B cell (primary cell): Measurements from ENCODE around the gene SCARB2. TPM values are rescaled to one million over a fixed set of nuclear protein-coding genes. Genes with fewer than 3 reads are reported as not detected.

Experiments used
- ATAC-seq: fragments of 200-7000 bp; cut with Tn5 transposase; one replicate; pipeline ENCODE4 v1.10.0; 2021; ENCODE audit warnings: low read depth, mild to moderate bottlenecking, moderate number of reproducible peaks, moderate library complexity
- CTCF ChIA-PET: fragments of 350-600 bp; sonication (Branson Sonifier 250); formaldehyde crosslinking; loops from one replicate; lab custom pipeline; 2021; ENCODE audit warnings: antibody characterized with exemption, inconsistent platforms; lab: Charles Lee
- POLR2A ChIA-PET: fragments of 350-600 bp; sonication (Branson Sonifier 250); formaldehyde crosslinking; loops from one replicate; lab custom pipeline; 2021; ENCODE audit warnings: antibody characterized with exemption; lab: Charles Lee
- DNase-seq: peaks from one replicate; pipeline ENCODE4 v3.0.0; 2013
- H2AFZ ChIP-seq: 2 replicates; pipeline ENCODE4 v1.6.1; 2012; ENCODE audit warnings: mild to moderate bottlenecking, low read depth, low read length; ENCODE audit not compliant: insufficient read depth, poor library complexity, severe bottlenecking
- H3K27ac ChIP-seq, 2 donors: 1 replicate in 1 of 2; 2 replicates in 1 of 2; pipeline ENCODE4 v1.5.1; 2012 to 2013; ENCODE audit warnings: low read length in 2 of 2, mild to moderate bottlenecking in 2 of 2, moderate library complexity in 1 of 2
- H3K27me3 ChIP-seq, 4 experiments: fragments of 200-600 bp in 1 of 4; sonication (generic) in 1 of 4; replicated peaks in 1 of 4; 1 replicate in 2 of 4; 2 replicates in 2 of 4; pipeline versions ENCODE4 v1.6.1 to v1.7.0; 2013 to 2016; ENCODE audit warnings: low read length in 3 of 4, mild to moderate bottlenecking in 2 of 4, mixed read lengths in 1 of 4, moderate library complexity in 1 of 4; ENCODE audit not compliant: insufficient read depth in 4 of 4, control insufficient read depth in 3 of 4; ENCODE audit errors: control extremely low read depth in 1 of 4
- H3K36me3 ChIP-seq, 2 experiments: replicated peaks in 1 of 2; 1 replicate in 1 of 2; 2 replicates in 1 of 2; pipeline versions ENCODE4 v1.6.1 to v1.7.1; 2013; ENCODE audit warnings: low read length in 1 of 2; ENCODE audit not compliant: insufficient read depth in 2 of 2, control insufficient read depth in 1 of 2; ENCODE audit errors: control extremely low read depth in 1 of 2, extremely low read depth in 1 of 2
- H3K4me1 ChIP-seq, 2 donors: fragments of 200-600 bp in 1 of 2; sonication (generic) in 1 of 2; 1 replicate in 1 of 2; 2 replicates in 1 of 2; pipeline versions ENCODE4 v1.5.1 to v1.6.1; 2013 to 2017; ENCODE audit warnings: low read length in 2 of 2; ENCODE audit not compliant: control insufficient read depth in 2 of 2, insufficient read depth in 2 of 2
- H3K4me2 ChIP-seq: replicated peaks from 2 replicates; pipeline ENCODE3; 2012; ENCODE audit warnings: mild to moderate bottlenecking, low read depth, low read length; ENCODE audit not compliant: poor library complexity, severe bottlenecking
- H3K4me3 ChIP-seq, 5 experiments: fragments of 200-600 bp in 1 of 5; sonication (generic) in 1 of 5; 1 replicate in 3 of 5; 2 replicates in 2 of 5; pipeline versions ENCODE4 v1.5.1 to v1.7.0; 2011 to 2016; ENCODE audit warnings: low read length in 4 of 5, mild to moderate bottlenecking in 4 of 5, low read depth in 2 of 5, control low read depth in 1 of 5, moderate library complexity in 1 of 5; ENCODE audit not compliant: insufficient read depth in 1 of 5; ENCODE audit errors: control extremely low read depth in 1 of 5, extremely low read depth in 1 of 5
- H3K79me2 ChIP-seq: fragments of 200-600 bp; sonication (generic); one replicate; pipeline ENCODE4 v1.6.0; 2016; ENCODE audit warnings: low read length; ENCODE audit not compliant: control insufficient read depth, insufficient read depth
- H3K9ac ChIP-seq: fragments of 200-600 bp; sonication (generic); 2 replicates; pipeline ENCODE4 v1.6.1; 2017; ENCODE audit warnings: mild to moderate bottlenecking, low read length, moderate library complexity
- H3K9me3 ChIP-seq, 3 donors: one replicate each; pipeline versions ENCODE4 v1.6.1 to v1.7.1; 2013; ENCODE audit warnings: low read length in 2 of 3; ENCODE audit not compliant: control insufficient read depth in 2 of 3, insufficient read depth in 1 of 3; ENCODE audit errors: control extremely low read depth in 1 of 3
- H4K20me1 ChIP-seq: 2 replicates; pipeline ENCODE4 v1.6.0; 2012; ENCODE audit warnings: mild to moderate bottlenecking, low read length; ENCODE audit not compliant: insufficient read depth, control insufficient read depth, poor library complexity, severe bottlenecking
- H3K27ac Mint-ChIP-seq: one replicate; pipeline ENCODE4 v1.8.0; 2021; ENCODE audit warnings: mixed read lengths
- H3K27me3 Mint-ChIP-seq: one replicate; pipeline ENCODE4 v1.8.0; 2021; ENCODE audit warnings: mixed read lengths
- H3K4me1 Mint-ChIP-seq: one replicate; pipeline ENCODE4 v1.8.0; 2021; ENCODE audit warnings: mixed read lengths
- H3K4me3 Mint-ChIP-seq: one replicate; pipeline ENCODE4 v1.8.0; 2021; ENCODE audit warnings: mixed read lengths
- H3K9me3 Mint-ChIP-seq: one replicate; pipeline ENCODE4 v1.8.0; 2022; ENCODE audit warnings: mixed read lengths; ENCODE audit not compliant: insufficient read depth
- EZH2 ChIP-seq: IDR thresholded peaks from 2 replicates; pipeline ENCODE4 v1.6.1; 2012; ENCODE audit warnings: borderline replicate concordance, low read depth, mild to moderate bottlenecking, moderate library complexity, low read length; ENCODE audit not compliant: insufficient read depth, poor library complexity, severe bottlenecking
- WGBS: methylation state at CpG from one replicate; pipeline ENCODE4 v1.1.5; 2013; ENCODE audit warnings: missing lambda C conversion rate; ENCODE audit not compliant: insufficient coverage; 5-methylcytosine and 5-hydroxymethylcytosine counted together
- intact Hi-C: fragments of 100-400 bp; cut with micrococcal nuclease; formaldehyde crosslinking; loops from one replicate; pipeline ENCODE4 v1.10.0; 2022
- polyA plus RNA-seq: library from polyadenylated mRNA; depleted of rRNA; stranded (reverse); fragments of >200 nt; gene quantifications from 2 replicates; pipeline ENCODE4 v1.2.3, GENCODE V29; 2012
- total RNA-seq, 2 donors: library from RNA; stranded (reverse); fragments of 120-200 nt in 1 of 2; gene quantifications; 1 replicate in 1 of 2; 2 replicates in 1 of 2; pipeline versions ENCODE4 v1.2.3 to v1.2.4, GENCODE V29; 2013 to 2022
- TF ChIP-seq, protein P1 (sequence below): fragments of 200-600 bp; IDR thresholded peaks from one replicate; pipeline ENCODE4 v1.8.0; 2022; ENCODE audit warnings: antibody characterized with exemption, mild to moderate bottlenecking

Gene SCARB2
- total and polyA plus RNA-seq, 2 donors (not counting 1 experiment from before 2014, with no cell fraction given): 7.8 to 30.3 TPM

DNA sequence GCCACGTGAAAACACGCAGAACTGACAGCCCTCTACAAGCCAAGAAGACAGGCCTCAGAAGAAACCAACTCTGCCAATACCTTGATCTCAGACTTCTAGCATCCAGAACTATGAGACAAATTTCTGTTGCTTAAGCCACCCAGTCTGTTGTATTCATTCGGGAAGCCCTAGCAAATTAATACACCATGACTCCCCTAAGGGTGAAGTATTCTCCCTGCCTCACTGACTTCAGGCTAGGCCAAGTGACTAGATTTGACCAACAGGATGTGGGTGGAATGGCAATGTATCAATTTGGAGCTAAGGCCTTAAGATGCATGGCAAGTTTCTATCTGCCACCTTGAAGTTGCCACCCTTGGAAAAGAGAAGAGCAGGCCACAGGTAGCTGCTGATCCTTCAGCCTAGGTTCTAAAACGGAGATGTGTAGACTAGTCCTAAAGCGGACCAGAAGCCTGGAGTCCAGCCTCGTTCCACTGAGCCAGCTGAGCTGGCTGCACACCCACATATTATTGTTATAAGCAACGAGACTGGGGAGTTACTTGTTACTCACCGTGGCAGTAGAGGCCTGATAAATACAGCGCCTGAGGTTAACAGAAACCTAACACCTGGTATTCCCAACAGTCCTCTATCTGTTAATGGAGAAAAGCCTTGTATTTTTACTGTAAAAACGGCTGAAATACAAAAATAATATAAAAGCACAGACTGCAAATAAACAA, 16.4 kb downstream of the SCARB2 start:
- H4K20me1 ChIP-seq: no peaks in the 10 kb centered on the region
- Mint-ChIP-seq H3K27ac (no peak overlapping the region), H3K4me1 (peaks cover 53% of the 10 kb centered on the region), H3K4me3 (no peak overlapping the region), H3K27me3 (no peaks in the 10 kb centered on the region), H3K9me3 (no peaks in the 10 kb centered on the region)
- ATAC-seq: no peak
- DNase-seq: no peak
- H3K4me3 ChIP-seq: no peak overlapping the region
- ChIA-PET CTCF (interaction anchor here (1.3 kb wide), 1 partner anchor 17 kb away, joined by 5 read pairs; no protein-coding TSS in a partner anchor), POLR2A (no interaction called here)
- intact Hi-C loops: no loop called here
- H3K79me2 ChIP-seq: peaks cover 32% of the 10 kb centered on the region
- peaks cover 50 to 54% of the 10 kb centered on the region in 2 donors for H3K4me1 ChIP-seq
- no peak overlapping the region for H3K27ac ChIP-seq
- 93% methylated on average over 3 of the region's 10 CpGs for WGBS
- peaks cover 0 to 11% (median 0%) of the 10 kb centered on the region in 3 donors for H3K9me3 ChIP-seq
- H2AFZ ChIP-seq: no peak overlapping the region
- peaks cover 4 to 24% of the 10 kb centered on the region in 2 experiments for H3K36me3 ChIP-seq
- H3K4me2 ChIP-seq: no peak overlapping the region
- TF ChIP-seq EZH2: no peak
- TF ChIP-seq, protein P1, sequence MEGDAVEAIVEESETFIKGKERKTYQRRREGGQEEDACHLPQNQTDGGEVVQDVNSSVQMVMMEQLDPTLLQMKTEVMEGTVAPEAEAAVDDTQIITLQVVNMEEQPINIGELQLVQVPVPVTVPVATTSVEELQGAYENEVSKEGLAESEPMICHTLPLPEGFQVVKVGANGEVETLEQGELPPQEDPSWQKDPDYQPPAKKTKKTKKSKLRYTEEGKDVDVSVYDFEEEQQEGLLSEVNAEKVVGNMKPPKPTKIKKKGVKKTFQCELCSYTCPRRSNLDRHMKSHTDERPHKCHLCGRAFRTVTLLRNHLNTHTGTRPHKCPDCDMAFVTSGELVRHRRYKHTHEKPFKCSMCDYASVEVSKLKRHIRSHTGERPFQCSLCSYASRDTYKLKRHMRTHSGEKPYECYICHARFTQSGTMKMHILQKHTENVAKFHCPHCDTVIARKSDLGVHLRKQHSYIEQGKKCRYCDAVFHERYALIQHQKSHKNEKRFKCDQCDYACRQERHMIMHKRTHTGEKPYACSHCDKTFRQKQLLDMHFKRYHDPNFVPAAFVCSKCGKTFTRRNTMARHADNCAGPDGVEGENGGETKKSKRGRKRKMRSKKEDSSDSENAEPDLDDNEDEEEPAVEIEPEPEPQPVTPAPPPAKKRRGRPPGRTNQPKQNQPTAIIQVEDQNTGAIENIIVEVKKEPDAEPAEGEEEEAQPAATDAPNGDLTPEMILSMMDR: no peak
- H3K27me3 ChIP-seq: no peaks in the 10 kb centered on the region
- no peak overlapping the region for H3K9ac ChIP-seq

DNA sequence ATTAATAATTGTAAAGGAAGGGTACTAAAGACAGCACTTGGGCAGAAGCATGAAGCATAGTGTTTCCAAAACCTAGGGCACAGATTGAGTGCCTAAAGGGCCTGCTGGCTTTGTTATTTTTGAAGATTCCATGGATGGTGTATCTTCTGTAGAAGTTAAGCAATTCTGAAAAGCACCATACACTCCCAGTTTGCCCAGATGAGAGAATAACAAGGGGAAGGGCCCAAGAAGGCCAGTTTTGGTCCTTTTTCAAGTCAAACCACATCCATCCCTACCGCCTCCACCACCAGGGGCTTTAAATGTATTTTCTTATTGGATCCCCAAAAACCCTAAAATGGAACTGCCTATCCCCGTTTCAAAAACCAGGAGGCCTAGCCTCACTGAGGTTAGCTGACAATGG, 17.2 kb downstream of the SCARB2 start:
- H3K9me3 Mint-ChIP-seq: no peaks in the 10 kb centered on the region
- no peaks in the 10 kb centered on the region for H3K27me3 Mint-ChIP-seq
- H3K4me1 Mint-ChIP-seq: peaks cover 53% of the 10 kb centered on the region
- no peak overlapping the region for H2AFZ ChIP-seq
- H3K27me3 ChIP-seq: no peaks in the 10 kb centered on the region
- POLR2A ChIA-PET: no interaction called here
- no peak overlapping the region for H3K4me3 Mint-ChIP-seq
- H3K36me3 ChIP-seq: peaks cover 4 to 25% of the 10 kb centered on the region in 2 experiments
- peaks cover 32% of the 10 kb centered on the region for H3K79me2 ChIP-seq
- no peaks in the 10 kb centered on the region for H4K20me1 ChIP-seq
- no peak overlapping the region for H3K9ac ChIP-seq
- TF ChIP-seq EZH2: no peak
- TF ChIP-seq, protein P1: no peak
- no peak overlapping the region for H3K27ac Mint-ChIP-seq
- no peak for DNase-seq
- H3K4me2 ChIP-seq: no peak overlapping the region
- peaks cover 50 to 54% of the 10 kb centered on the region in 2 donors for H3K4me1 ChIP-seq
- H3K9me3 ChIP-seq: peaks cover 0 to 11% (median 0%) of the 10 kb centered on the region in 3 donors
- no peak overlapping the region for H3K4me3 ChIP-seq
- ATAC-seq: no peak
- no peak overlapping the region for H3K27ac ChIP-seq
- CTCF ChIA-PET: interaction anchor here (1.3 kb wide), 1 partner anchor 16 kb away, joined by 5 read pairs; no protein-coding TSS in a partner anchor
- 100% methylated on average over 2 of the region's 2 CpGs for WGBS
- intact Hi-C loops: no loop called here
